Activated gamma-delta T cell treated with Interleukin-2 at 50 U/mL for 16 hours (primary cell): ENCODE measurements around the gene MEX3C.

Experiments
- DNase-seq: peaks from one replicate; pipeline ENCODE4 v3.0.0-alpha.2; 2020

Gene MEX3C

GRCh38 chr18:51197661-51198424, at the start of gene MEX3C:
MEX3C (minus strand) TSS chr18:51197681; CDS start chr18:51197320, 361 bp downstream.
- peak; percentile 99 for DNase-seq

GRCh38 chr18:51241226-51241625, 43.7 kb upstream of the MEX3C start:
- DNase-seq = no peak

GRCh38 chr18:51236225-51236624, 38.7 kb upstream of the MEX3C start:
- no peak for DNase-seq

GRCh38 chr18:51235009-51235789, 37.7 kb upstream of the MEX3C start:
- DNase-seq = no peak

- no peak for DNase-seq
Observed at GRCh38 chr18:51234117-51235008, 36.9 kb upstream of the MEX3C start.

- no peak for DNase-seq
Observed at GRCh38 chr18:51229328-51229727, 31.8 kb upstream of the MEX3C start.

- DNase-seq = no peak
Observed at GRCh38 chr18:51227660-51228059, 30.2 kb upstream of the MEX3C start.

GRCh38 chr18:51226587-51227350, 29.3 kb upstream of the MEX3C start:
- no peak for DNase-seq

GRCh38 chr18:51226068-51226467, 28.6 kb upstream of the MEX3C start:
- no peak for DNase-seq

- no peak for DNase-seq
Observed at GRCh38 chr18:51212606-51213005, 15.1 kb upstream of the MEX3C start.

- peak; percentile 20 for DNase-seq
Observed at GRCh38 chr18:51211552-51211951, 14.1 kb upstream of the MEX3C start.

GRCh38 chr18:51196811-51197660, 445 bp downstream of the MEX3C start:
- peak; percentile 26 for DNase-seq

GRCh38 chr18:51196118-51196810, 1.2 kb downstream of the MEX3C start:
- peak; percentile 49 for DNase-seq

GRCh38 chr18:51195451-51196117, 1.9 kb downstream of the MEX3C start:
- peak; percentile 29 for DNase-seq

- DNase-seq = no peak
Observed at GRCh38 chr18:51195086-51195450, 2.4 kb downstream of the MEX3C start.

- DNase-seq = no peak
Observed at GRCh38 chr18:51194604-51195003, 2.9 kb downstream of the MEX3C start.

GRCh38 chr18:51193621-51194287, 3.7 kb downstream of the MEX3C start:
- DNase-seq = no peak

- no peak for DNase-seq
Observed at GRCh38 chr18:51192696-51193095, 4.8 kb downstream of the MEX3C start.

GRCh38 chr18:51192026-51192425, 5.5 kb downstream of the MEX3C start:
- DNase-seq = no peak
